IgD-negative memory B cell (primary cell): ENCODE measurements around the gene MAX. TPM values are rescaled to one million over a fixed set of nuclear protein-coding genes. Genes with fewer than 3 reads are reported as not detected.

ENCODE experiments used
- polyA plus RNA-seq: library from polyadenylated mRNA; unstranded; fragments of 300-500 nt; fragmentation: Illumina TruSeq; gene quantifications from one replicate; pipeline ENCODE4 v1.2.3, GENCODE V29; 2021

The MAX gene
- polyA plus RNA-seq, 1 donor from 2014 or later, result 131 TPM

Other genes starting within 250 kb of the MAX start
- 0.06 TPM for gene SPTB, start 222.6 kb downstream of the MAX start, polyA plus RNA-seq
- gene CHURC1, start 188.1 kb downstream of the MAX start, polyA plus RNA-seq, result 83.6 TPM
- not detected for gene GPX2, start 159.8 kb downstream of the MAX start, polyA plus RNA-seq
- 0.58 TPM for gene RAB15, start 130.2 kb downstream of the MAX start, polyA plus RNA-seq
- gene FNTB, start 115.6 kb downstream of the MAX start, polyA plus RNA-seq, result 4.8 TPM